NCI-H226 (cell line): ENCODE measurements around the gene UBE2G1.

ENCODE experiments used
- DNase-seq: peaks from one replicate; pipeline ENCODE4 v3.0.0-alpha.2; 2015

Gene UBE2G1

GRCh38 chr17:4333041-4333440 lies 33.4 kb downstream of the UBE2G1 start:
- DNase-seq = no peak

- no peak for DNase-seq
Measured at GRCh38 chr17:4332296-4332970, 34.0 kb downstream of the UBE2G1 start.

GRCh38 chr17:4331614-4332013 lies 34.9 kb downstream of the UBE2G1 start:
- DNase-seq = no peak

- DNase-seq = peak; percentile 90
Measured at GRCh38 chr17:4329838-4330237, 36.6 kb downstream of the UBE2G1 start.

GRCh38 chr17:4327606-4328005 lies 38.9 kb downstream of the UBE2G1 start:
- peak; percentile 74 for DNase-seq

GRCh38 chr17:4326608-4327007 lies 39.9 kb downstream of the UBE2G1 start:
- no peak for DNase-seq

GRCh38 chr17:4326112-4326511 lies 40.4 kb downstream of the UBE2G1 start:
- no peak for DNase-seq

GRCh38 chr17:4324463-4324862 lies 42.0 kb downstream of the UBE2G1 start:
- DNase-seq = no peak

- DNase-seq = no peak
Measured at GRCh38 chr17:4319221-4319620, 47.3 kb downstream of the UBE2G1 start.

GRCh38 chr17:4318596-4318995 lies 47.9 kb downstream of the UBE2G1 start:
- DNase-seq = no peak

GRCh38 chr17:4318186-4318585 lies 48.3 kb downstream of the UBE2G1 start:
- no peak for DNase-seq

GRCh38 chr17:4317610-4318009 lies 48.9 kb downstream of the UBE2G1 start:
- DNase-seq = no peak

GRCh38 chr17:4316648-4317047 lies 49.8 kb downstream of the UBE2G1 start:
- DNase-seq = no peak

GRCh38 chr17:4314618-4315017 lies 51.9 kb downstream of the UBE2G1 start:
- no peak for DNase-seq

GRCh38 chr17:4314179-4314578 lies 52.3 kb downstream of the UBE2G1 start:
- DNase-seq = no peak

- no peak for DNase-seq
Measured at GRCh38 chr17:4313221-4314114, 53.0 kb downstream of the UBE2G1 start.

- DNase-seq = peak; percentile 32
Measured at GRCh38 chr17:4310354-4311060, 56.0 kb downstream of the UBE2G1 start.

GRCh38 chr17:4309897-4310296 lies 56.6 kb downstream of the UBE2G1 start:
- no peak for DNase-seq

- DNase-seq = no peak
Measured at GRCh38 chr17:4307179-4307930, 59.1 kb downstream of the UBE2G1 start.

GRCh38 chr17:4305224-4305623 lies 61.3 kb downstream of the UBE2G1 start:
- no peak for DNase-seq

- DNase-seq = no peak
Measured at GRCh38 chr17:4304417-4305027, 62.0 kb downstream of the UBE2G1 start.

GRCh38 chr17:4301066-4301465 lies 65.4 kb downstream of the UBE2G1 start:
- DNase-seq = no peak
